Body of pancreas (tissue), 4 donors: ENCODE measurements around the gene GNB1L.

ENCODE experiments used
- CTCF ChIP-seq, 7 experiments: fragments of 450-650 bp in 4 of 7; fragments of 200-600 bp in 3 of 7; sonication (generic) in 3 of 7; IDR thresholded peaks; one replicate each; pipeline ENCODE4 v1.5.1; 2016 to 2019; ENCODE audit warnings: antibody characterized with exemption in 7 of 7
- POLR2A ChIP-seq, 3 donors: fragments of 450-650 bp; IDR thresholded peaks; one replicate each; pipeline ENCODE4 v1.6.1; 2016; ENCODE audit warnings: antibody characterized with exemption in 3 of 3, mild to moderate bottlenecking in 2 of 3

- TF ChIP-seq CTCF (IDR thresholded peaks at IDR 0.05), result no peak
- TF ChIP-seq POLR2A (IDR thresholded peaks at IDR 0.05), result no peak
These were observed 69.0 kb downstream of the GNB1L start for GRCh38 chr22:19785461-19786263.
